ENCODE results near the gene CRHR1. TPM values are rescaled to one million over a fixed set of nuclear protein-coding genes. Genes with fewer than 3 reads are reported as not detected.

The CRHR1 gene
- total and polyA plus RNA-seq, 4 donors = not detected

DNA sequence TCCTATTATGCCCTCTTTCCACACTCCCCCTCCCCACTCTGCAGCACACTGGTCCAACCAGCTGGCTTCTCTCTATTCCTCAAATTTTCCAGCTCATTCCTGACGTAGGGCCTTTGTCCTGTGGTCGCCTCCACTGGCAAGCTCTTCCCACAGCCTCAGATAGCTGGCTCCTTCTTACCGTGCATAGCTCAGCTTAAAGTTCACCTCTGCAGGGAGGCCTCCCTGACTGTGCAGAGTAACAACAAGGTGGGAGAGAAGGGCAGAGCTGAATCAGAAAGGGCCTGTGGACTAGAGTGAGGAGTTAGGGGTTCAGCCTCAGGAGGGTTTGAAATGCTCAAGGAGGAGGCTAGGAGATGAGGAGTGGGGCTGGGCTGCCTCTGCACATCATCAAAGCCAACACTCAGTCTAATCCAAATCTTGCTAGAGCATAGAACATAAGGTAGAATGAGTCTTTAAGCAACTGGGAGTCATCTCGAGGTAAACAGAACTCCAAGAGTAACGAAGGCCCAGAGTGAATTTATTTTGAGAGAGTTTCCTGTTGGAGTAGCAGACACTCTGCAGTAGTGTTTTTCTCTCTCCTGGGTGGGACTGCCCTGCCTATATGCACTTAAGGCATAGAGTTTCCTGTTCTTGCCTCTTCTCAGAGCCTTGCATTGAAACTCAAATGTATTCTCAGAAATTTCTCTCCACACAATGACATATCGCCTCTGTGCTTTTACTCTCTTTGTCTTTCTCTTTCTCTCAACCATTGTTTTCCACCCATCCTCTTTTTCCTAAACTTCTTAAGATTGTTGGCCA lies 79.9 kb downstream of the CRHR1 start:
- 43 to 46% methylated on average over 6 of the region's 6 CpGs for WGBS, 2 donors
- Histone ChIP-seq H3K9me3 (ENCODE audit: control insufficient read depth, low read length) (no peaks in the 10 kb centered on the region), H3K27me3 (ENCODE audit: control insufficient read depth in 1 of 2, insufficient read depth in 2 of 2, low read length in 1 of 2) (no peaks in the 10 kb centered on the region), H3K27ac (ENCODE audit: low read depth in 1 of 2, low read length in 2 of 2) (no peak overlapping the region), H3K4me3 (ENCODE audit: low read length in 2 of 2) (no peak overlapping the region), H3K36me3 (ENCODE audit: control insufficient read depth in 1 of 2, insufficient read depth in 2 of 2, low read length in 1 of 2) (no peaks in the 10 kb centered on the region), H3K4me1 (ENCODE audit: control insufficient read depth in 1 of 2, insufficient read depth in 2 of 2, low read length in 2 of 2) (no peaks in the 10 kb centered on the region)
- ATAC-seq (ENCODE audit: low FRiP score) (no peak), DNase-seq (no peak)
- intact Hi-C loops (cut with DNase I) = no loop called here

GRCh38 chr17:45867171-45867570 lies 83.1 kb downstream of the CRHR1 start:
- H3K4me3 ChIP-seq (ENCODE audit: low read length in 2 of 2) = no peak overlapping the region
- WGBS, 2 donors = 54 to 63% methylated on average over 6 of the region's 6 CpGs
- no peaks in the 10 kb centered on the region for H3K9me3 ChIP-seq (ENCODE audit: control insufficient read depth, low read length)
- H3K36me3 ChIP-seq (ENCODE audit: control insufficient read depth in 1 of 2, insufficient read depth in 2 of 2, low read length in 1 of 2) = no peaks in the 10 kb centered on the region
- H3K27ac ChIP-seq (ENCODE audit: low read depth in 1 of 2, low read length in 2 of 2) = no peak overlapping the region
- DNase-seq = no peak
- intact Hi-C loops (cut with DNase I) = no loop called here
- ATAC-seq (ENCODE audit: low FRiP score) = no peak
- no peaks in the 10 kb centered on the region for H3K4me1 ChIP-seq (ENCODE audit: control insufficient read depth in 1 of 2, insufficient read depth in 2 of 2, low read length in 2 of 2)
- H3K27me3 ChIP-seq (ENCODE audit: control insufficient read depth in 1 of 2, insufficient read depth in 2 of 2, low read length in 1 of 2) = no peaks in the 10 kb centered on the region

- intact Hi-C loops (cut with DNase I) = no loop called here
- no peaks in the 10 kb centered on the region for H3K4me1 ChIP-seq (ENCODE audit: control insufficient read depth in 1 of 2, insufficient read depth in 2 of 2, low read length in 2 of 2)
- no peak overlapping the region for H3K27ac ChIP-seq (ENCODE audit: low read depth in 1 of 2, low read length in 2 of 2)
- ATAC-seq (ENCODE audit: low FRiP score) (no peak), DNase-seq (no peak)
- WGBS, 2 donors = 56 to 58% methylated on average over 8 of the region's 8 CpGs
- no peaks in the 10 kb centered on the region for H3K27me3 ChIP-seq (ENCODE audit: control insufficient read depth in 1 of 2, insufficient read depth in 2 of 2, low read length in 1 of 2)
- no peaks in the 10 kb centered on the region for H3K36me3 ChIP-seq (ENCODE audit: control insufficient read depth in 1 of 2, insufficient read depth in 2 of 2, low read length in 1 of 2)
- no peak overlapping the region for H3K4me3 ChIP-seq (ENCODE audit: low read length in 2 of 2)
- no peaks in the 10 kb centered on the region for H3K9me3 ChIP-seq (ENCODE audit: control insufficient read depth, low read length)
Measured at GRCh38 chr17:45867702-45868101, 83.6 kb downstream of the CRHR1 start.

DNA sequence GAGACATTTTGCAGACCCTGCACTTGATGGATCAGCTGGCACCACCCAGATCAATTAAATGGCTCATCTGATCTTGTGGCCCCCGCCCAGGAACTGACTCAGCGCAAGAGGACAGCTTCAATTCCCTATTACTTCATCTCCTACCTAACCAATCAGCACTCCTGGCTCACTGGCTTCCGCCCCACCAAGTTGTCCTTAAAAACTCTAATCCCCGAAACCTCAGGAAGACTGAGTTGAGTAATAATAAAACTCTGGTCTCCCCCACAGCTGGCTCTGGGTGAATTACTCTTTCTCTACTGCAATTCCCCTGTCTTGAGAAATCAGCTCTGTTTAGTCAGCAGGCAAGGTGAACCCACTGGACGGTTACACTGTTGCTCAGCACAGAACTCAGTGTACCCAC lies 84.2 kb downstream of the CRHR1 start:
- no peaks in the 10 kb centered on the region for H3K4me1 ChIP-seq (ENCODE audit: control insufficient read depth in 1 of 2, insufficient read depth in 2 of 2, low read length in 2 of 2)
- intact Hi-C loops (cut with DNase I) = no loop called here
- no peak for DNase-seq
- no peaks in the 10 kb centered on the region for H3K9me3 ChIP-seq (ENCODE audit: control insufficient read depth, low read length)
- H3K27me3 ChIP-seq (ENCODE audit: control insufficient read depth in 1 of 2, insufficient read depth in 2 of 2, low read length in 1 of 2) = no peaks in the 10 kb centered on the region
- H3K36me3 ChIP-seq (ENCODE audit: control insufficient read depth in 1 of 2, insufficient read depth in 2 of 2, low read length in 1 of 2) = no peaks in the 10 kb centered on the region
- no peak overlapping the region for H3K4me3 ChIP-seq (ENCODE audit: low read length in 2 of 2)
- WGBS, 2 donors = 54 to 77% methylated on average over 5 of the region's 5 CpGs
- ATAC-seq (ENCODE audit: low FRiP score) = no peak
- no peak overlapping the region for H3K27ac ChIP-seq (ENCODE audit: low read depth in 1 of 2, low read length in 2 of 2)

DNA sequence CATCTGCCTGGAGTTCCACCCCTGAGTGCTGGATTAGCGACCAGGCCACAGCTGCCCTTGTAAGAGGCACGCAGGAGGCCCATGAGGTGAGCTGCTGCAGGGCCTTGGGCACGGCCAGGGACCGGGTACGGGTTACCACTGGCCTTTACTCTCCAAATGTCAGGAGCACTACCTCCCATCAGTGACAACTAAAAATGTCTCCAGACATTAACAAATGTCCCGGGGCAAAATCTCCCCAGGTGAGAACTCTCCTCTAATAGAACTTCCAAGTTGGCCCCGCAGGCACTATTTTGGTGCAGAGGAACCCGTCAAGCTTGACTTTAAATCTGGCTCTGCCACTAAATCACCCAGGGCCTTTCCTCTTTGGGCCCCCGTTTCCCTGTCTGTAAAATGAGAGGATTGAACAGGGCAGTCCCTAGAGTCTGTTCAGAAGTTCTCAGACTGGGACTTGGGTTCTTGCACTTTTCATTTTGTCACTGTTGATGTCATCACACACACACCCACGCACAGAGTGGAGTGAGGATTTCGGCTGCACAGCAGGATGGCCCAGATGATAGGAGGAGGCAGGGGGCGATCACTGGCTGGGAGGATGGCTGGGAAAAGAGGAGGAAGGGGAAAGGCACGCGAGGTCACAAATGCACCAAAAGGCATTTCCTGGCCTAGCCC lies 85.7 kb downstream of the CRHR1 start:
- H3K36me3 ChIP-seq (ENCODE audit: control insufficient read depth in 1 of 2, insufficient read depth in 2 of 2, low read length in 1 of 2) = no peaks in the 10 kb centered on the region
- WGBS, 2 donors = 52 to 63% methylated on average over 14 of the region's 14 CpGs
- no peak for ATAC-seq (ENCODE audit: low FRiP score)

DNA sequence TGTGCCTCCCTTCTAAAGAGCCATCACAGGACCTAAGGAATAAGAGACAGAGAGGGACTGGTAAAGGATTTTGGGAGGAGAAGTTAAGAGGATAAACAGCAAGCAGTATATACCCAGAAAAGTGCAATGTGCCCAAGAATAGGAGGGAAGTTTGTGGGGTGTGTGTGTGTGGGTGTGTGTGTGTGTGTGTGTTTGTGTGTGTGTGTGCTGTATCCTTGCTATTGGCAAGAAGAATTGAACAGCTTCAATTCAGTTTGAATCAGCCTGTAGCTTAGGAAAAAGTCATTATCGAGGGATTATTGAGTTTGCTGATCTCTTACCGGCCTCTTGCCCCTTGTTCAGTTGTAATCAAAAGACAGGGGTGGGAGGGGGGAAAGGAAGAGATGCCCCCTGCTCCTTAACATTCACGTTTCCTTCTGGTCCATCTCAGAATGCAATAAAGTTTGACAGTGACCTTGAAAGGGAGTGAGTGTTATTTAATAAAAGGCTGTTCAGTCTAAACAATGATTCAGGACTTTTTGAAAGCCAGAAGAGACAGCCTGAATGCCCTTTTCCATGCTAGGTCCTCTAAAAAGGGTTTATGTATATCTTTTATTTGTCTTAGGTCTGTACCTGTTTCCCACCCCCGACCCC lies 86.3 kb downstream of the CRHR1 start:
- no peak overlapping the region for H3K27ac ChIP-seq (ENCODE audit: low read depth in 1 of 2, low read length in 2 of 2)
- ATAC-seq (ENCODE audit: low FRiP score) = no peak
- no peaks in the 10 kb centered on the region for H3K27me3 ChIP-seq (ENCODE audit: control insufficient read depth in 1 of 2, insufficient read depth in 2 of 2, low read length in 1 of 2)
- no peaks in the 10 kb centered on the region for H3K4me1 ChIP-seq (ENCODE audit: control insufficient read depth in 1 of 2, insufficient read depth in 2 of 2, low read length in 2 of 2)
- intact Hi-C loops (cut with DNase I) = no loop called here
- no peak overlapping the region for H3K4me3 ChIP-seq (ENCODE audit: low read length in 2 of 2)
- no peaks in the 10 kb centered on the region for H3K36me3 ChIP-seq (ENCODE audit: control insufficient read depth in 1 of 2, insufficient read depth in 2 of 2, low read length in 1 of 2)
- DNase-seq = no peak
- 54 to 58% methylated on average over 4 of the region's 4 CpGs for WGBS, 2 donors
- H3K9me3 ChIP-seq (ENCODE audit: control insufficient read depth, low read length) = no peaks in the 10 kb centered on the region

More for the DNA sequence above, 85.7 kb downstream of the CRHR1 start:
- no peaks in the 10 kb centered on the region for H3K27me3 ChIP-seq (ENCODE audit: control insufficient read depth in 1 of 2, insufficient read depth in 2 of 2, low read length in 1 of 2)
- no peaks in the 10 kb centered on the region for H3K4me1 ChIP-seq (ENCODE audit: control insufficient read depth in 1 of 2, insufficient read depth in 2 of 2, low read length in 2 of 2)
- no peak overlapping the region for H3K4me3 ChIP-seq (ENCODE audit: low read length in 2 of 2)
- H3K9me3 ChIP-seq (ENCODE audit: control insufficient read depth, low read length) = no peaks in the 10 kb centered on the region
- no peak for DNase-seq
- intact Hi-C loops (cut with DNase I) = no loop called here
- H3K27ac ChIP-seq (ENCODE audit: low read depth in 1 of 2, low read length in 2 of 2) = no peak overlapping the region

GRCh38 chr17:45871718-45872117 lies 87.6 kb downstream of the CRHR1 start:
- Histone ChIP-seq H3K4me1 (ENCODE audit: control insufficient read depth in 1 of 2, insufficient read depth in 2 of 2, low read length in 2 of 2) (no peaks in the 10 kb centered on the region), H3K36me3 (ENCODE audit: control insufficient read depth in 1 of 2, insufficient read depth in 2 of 2, low read length in 1 of 2) (no peaks in the 10 kb centered on the region), H3K27me3 (ENCODE audit: control insufficient read depth in 1 of 2, insufficient read depth in 2 of 2, low read length in 1 of 2) (no peaks in the 10 kb centered on the region), H3K4me3 (ENCODE audit: low read length in 2 of 2) (no peak overlapping the region), H3K9me3 (ENCODE audit: control insufficient read depth, low read length) (no peaks in the 10 kb centered on the region), H3K27ac (ENCODE audit: low read depth in 1 of 2, low read length in 2 of 2) (no peak overlapping the region)
- DNase-seq = no peak
- WGBS, 2 donors = 79 to 81% methylated on average over 5 of the region's 5 CpGs
- intact Hi-C loops (cut with DNase I) = no loop called here
- ATAC-seq (ENCODE audit: low FRiP score) = no peak

DNA sequence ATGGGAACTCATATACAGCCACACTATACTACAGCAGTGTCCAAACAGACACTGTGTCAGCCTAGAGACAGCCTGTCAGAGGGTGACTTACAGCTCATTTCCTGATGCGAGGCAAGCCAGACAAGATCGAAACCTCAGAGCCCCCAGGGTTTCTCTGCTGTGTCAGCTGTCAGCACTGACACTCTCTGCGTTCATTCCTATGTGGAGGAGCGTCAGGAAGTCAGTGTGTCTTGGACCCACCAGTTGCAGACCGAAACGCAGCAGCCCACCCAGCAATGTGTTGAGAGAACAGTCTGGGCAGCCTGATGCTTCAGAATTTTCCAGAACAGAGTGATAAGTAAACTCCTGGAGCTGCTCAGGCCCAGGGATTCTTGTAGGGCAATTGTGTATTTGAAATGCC lies 89.6 kb downstream of the CRHR1 start:
- ATAC-seq (ENCODE audit: low FRiP score) = no peak
- WGBS, 2 donors = 6 to 8% methylated on average over 6 of the region's 6 CpGs

More for the DNA sequence above, 89.6 kb downstream of the CRHR1 start:
- no peaks in the 10 kb centered on the region for H3K27me3 ChIP-seq (ENCODE audit: control insufficient read depth in 1 of 2, insufficient read depth in 2 of 2, low read length in 1 of 2)
- no peak overlapping the region for H3K27ac ChIP-seq (ENCODE audit: low read depth in 1 of 2, low read length in 2 of 2)
- no peaks in the 10 kb centered on the region for H3K36me3 ChIP-seq (ENCODE audit: control insufficient read depth in 1 of 2, insufficient read depth in 2 of 2, low read length in 1 of 2)
- no peak overlapping the region for H3K4me3 ChIP-seq (ENCODE audit: low read length in 2 of 2)
- intact Hi-C loops (cut with DNase I) = no loop called here
- DNase-seq = no peak
- peaks cover 3% of the 10 kb centered on the region for H3K9me3 ChIP-seq (ENCODE audit: control insufficient read depth, low read length)
- H3K4me1 ChIP-seq (ENCODE audit: control insufficient read depth in 1 of 2, insufficient read depth in 2 of 2, low read length in 2 of 2) = no peaks in the 10 kb centered on the region

Data from aorta (tissue), 5 donors.